Endothelial cell of umbilical vein (primary cell): Measurements from ENCODE around the gene RAB28.

ENCODE experiments used
- EZH2 ChIP-seq: IDR thresholded peaks from 2 replicates; pipeline ENCODE4 v1.6.1; 2012; ENCODE audit warnings: borderline replicate concordance, low read depth, mild to moderate bottlenecking, moderate library complexity, low read length, inconsistent platforms; ENCODE audit not compliant: severe bottlenecking
- FOS ChIP-seq: IDR thresholded peaks from 2 replicates; pipeline ENCODE4 v1.6.1; 2011; ENCODE audit warnings: mild to moderate bottlenecking, low read length, moderate library complexity, borderline replicate concordance; ENCODE audit not compliant: insufficient read depth
- JUN ChIP-seq: IDR thresholded peaks from 2 replicates; pipeline ENCODE4 v1.6.1; 2011; ENCODE audit warnings: borderline replicate concordance, low read depth; ENCODE audit not compliant: insufficient read length, insufficient read depth
- MYC ChIP-seq: IDR thresholded peaks from one replicate; pipeline ENCODE4 v1.6.1; 2011; ENCODE audit warnings: mild to moderate bottlenecking, low read depth, low read length
- POLR2A ChIP-seq: IDR thresholded peaks from 2 replicates; pipeline ENCODE4 v1.6.1; 2012; ENCODE audit warnings: low read depth, mild to moderate bottlenecking, control low read depth, low read length
- POLR2AphosphoS5 ChIP-seq: IDR thresholded peaks from 2 replicates; pipeline ENCODE4 v1.6.1; 2012; ENCODE audit warnings: low read depth, mild to moderate bottlenecking, control low read depth, low read length, moderate library complexity; ENCODE audit not compliant: insufficient read depth
- TF ChIP-seq, protein P1 (sequence below), 2 donors: IDR thresholded peaks; 1 replicate in 1 of 2; 2 replicates in 1 of 2; pipeline ENCODE4 v1.5.1; 2011; ENCODE audit warnings: low read length in 2 of 2, mild to moderate bottlenecking in 2 of 2, moderate library complexity in 2 of 2, control low read depth in 1 of 2, inconsistent platforms in 1 of 2, low read depth in 1 of 2; ENCODE audit not compliant: insufficient read depth in 1 of 2; ENCODE audit errors: extremely low read depth in 1 of 2

GRCh38 chr4:13481569-13481968 lies 2.6 kb downstream of the RAB28 start:
- TF ChIP-seq, protein P1, sequence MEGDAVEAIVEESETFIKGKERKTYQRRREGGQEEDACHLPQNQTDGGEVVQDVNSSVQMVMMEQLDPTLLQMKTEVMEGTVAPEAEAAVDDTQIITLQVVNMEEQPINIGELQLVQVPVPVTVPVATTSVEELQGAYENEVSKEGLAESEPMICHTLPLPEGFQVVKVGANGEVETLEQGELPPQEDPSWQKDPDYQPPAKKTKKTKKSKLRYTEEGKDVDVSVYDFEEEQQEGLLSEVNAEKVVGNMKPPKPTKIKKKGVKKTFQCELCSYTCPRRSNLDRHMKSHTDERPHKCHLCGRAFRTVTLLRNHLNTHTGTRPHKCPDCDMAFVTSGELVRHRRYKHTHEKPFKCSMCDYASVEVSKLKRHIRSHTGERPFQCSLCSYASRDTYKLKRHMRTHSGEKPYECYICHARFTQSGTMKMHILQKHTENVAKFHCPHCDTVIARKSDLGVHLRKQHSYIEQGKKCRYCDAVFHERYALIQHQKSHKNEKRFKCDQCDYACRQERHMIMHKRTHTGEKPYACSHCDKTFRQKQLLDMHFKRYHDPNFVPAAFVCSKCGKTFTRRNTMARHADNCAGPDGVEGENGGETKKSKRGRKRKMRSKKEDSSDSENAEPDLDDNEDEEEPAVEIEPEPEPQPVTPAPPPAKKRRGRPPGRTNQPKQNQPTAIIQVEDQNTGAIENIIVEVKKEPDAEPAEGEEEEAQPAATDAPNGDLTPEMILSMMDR (IDR thresholded peaks at IDR 0.05; ENCODE audit: extremely low read depth in 1 of 2, insufficient read depth in 1 of 2, low read depth in 1 of 2, low read length in 2 of 2): no peak
- no peak for TF ChIP-seq EZH2
- TF ChIP-seq POLR2A: no peak
- TF ChIP-seq POLR2AphosphoS5: no peak
- TF ChIP-seq JUN: no peak
- no peak for TF ChIP-seq MYC
- TF ChIP-seq FOS: no peak
